Right lobe of liver (tissue), 6 donors: Measurements from ENCODE around the gene RAB8A. TPM values are rescaled to one million over a fixed set of nuclear protein-coding genes. Genes with fewer than 3 reads are reported as not detected.

Source experiments
- ATAC-seq, 4 donors: fragments of 200-7000 bp; cut with Tn5 transposase; one replicate each; pipeline ENCODE4 v1.9.1; 2020; ENCODE audit warnings: mild to moderate bottlenecking in 4 of 4, moderate library complexity in 4 of 4
- DNase-seq, 3 donors: peaks; one replicate each; pipeline ENCODE4 v3.0.0-alpha.2; 2020
- H3K27ac ChIP-seq, 3 donors: fragments of 200-600 bp; one replicate each; pipeline ENCODE4 v1.8.0; 2022
- H3K27me3 ChIP-seq, 2 donors: fragments of 200-600 bp; one replicate each; pipeline ENCODE4 v1.8.0; 2022
- H3K36me3 ChIP-seq, 4 donors: fragments of 200-600 bp; sonication (generic) in 1 of 4; one replicate each; pipeline versions ENCODE4 v1.5.1 to v1.8.0; 2017 to 2022; ENCODE audit warnings: control low read depth in 1 of 4
- H3K4me1 ChIP-seq, 4 donors: fragments of 200-600 bp; sonication (generic) in 1 of 4; one replicate each; pipeline versions ENCODE4 v1.5.1 to v1.8.0; 2017 to 2022; ENCODE audit warnings: control low read depth in 1 of 4
- H3K4me3 ChIP-seq, 3 donors: fragments of 200-600 bp; one replicate each; pipeline ENCODE4 v1.8.0; 2022
- H3K9me3 ChIP-seq, 4 donors: fragments of 200-600 bp; sonication (generic) in 1 of 4; one replicate each; pipeline versions ENCODE4 v1.5.1 to v1.8.0; 2017 to 2022; ENCODE audit warnings: control low read depth in 1 of 4
- POLR2A ChIP-seq: fragments of 450-650 bp; IDR thresholded peaks from one replicate; pipeline ENCODE4 v1.6.1; 2017; ENCODE audit warnings: antibody characterized with exemption, mild to moderate bottlenecking
- WGBS: methylation state at CpG from one replicate; pipeline ENCODE4 v1.1.6; 2018; ENCODE audit warnings: low coverage, low lambda C conversion rate; ENCODE audit not compliant: insufficient coverage; ENCODE audit errors: missing lambda C conversion rate; 5-methylcytosine and 5-hydroxymethylcytosine counted together
- intact Hi-C, 2 donors: fragments of 100-400 bp; cut with DNase I; formaldehyde crosslinking; loops; one replicate each; pipeline versions ENCODE4 v1.11.2 to v1.14.1; 2022
- total RNA-seq, 6 experiments: library from RNA; depleted of rRNA in 2 of 6; stranded (reverse); fragments of >200 nt in 2 of 6; fragmentation: NEBNext Ultra II Directional in 3 of 6; extraction: Animal tissue kit (Norgen Biotek cat#: 25700) in 3 of 6; gene quantifications; one replicate each; pipeline versions ENCODE4 v1.1.0 to v1.2.4, GENCODE V29; 2016 to 2023
- TF ChIP-seq, protein P1 (sequence below), 4 donors: fragments of 200-600 bp in 3 of 4; fragments of 450-650 bp in 1 of 4; IDR thresholded peaks; one replicate each; pipeline versions ENCODE4 v1.5.1 to v1.8.0; 2016 to 2022; ENCODE audit warnings: antibody characterized with exemption in 4 of 4, mild to moderate bottlenecking in 2 of 4
- donor health status: DM: no; HTN: yes; CAD: no.
- donor health status: DM: no; HTN: no; CAD: no.
- donor health status: DM: no; HTN: no; CAD: no.
- donor health status: DM: no; HTN: yes; CAD: no.
- donor health status: DM: no; HTN: yes; CAD: no.

RAB8A gene
- total RNA-seq, 6 experiments from 2014 or later, result 59.5 to 88.4 (median 72.5) TPM

DNA sequence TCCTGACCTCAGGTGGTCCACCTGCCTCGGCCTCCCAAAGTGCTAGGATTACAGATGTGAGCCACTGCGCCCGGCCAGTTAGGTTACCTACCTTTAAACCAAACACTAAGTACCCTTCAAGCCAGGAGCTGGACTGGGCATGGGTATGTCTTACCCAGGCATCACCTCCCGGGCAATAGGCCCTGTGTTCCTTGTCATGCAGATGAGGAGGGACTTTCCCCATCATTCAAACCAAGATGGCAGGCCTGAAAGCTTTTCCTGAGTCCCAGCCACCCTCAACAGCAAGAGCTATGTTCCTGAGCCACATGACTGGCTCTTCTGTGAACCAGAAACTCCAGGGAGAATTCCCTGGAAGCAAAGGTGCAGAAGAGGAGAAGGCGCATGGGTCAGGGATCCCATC is 9.5 kb downstream of the RAB8A start:
- H3K36me3 ChIP-seq, result peaks cover 14 to 53% (median 31%) of the 10 kb centered on the region in 4 donors
- no peak overlapping the region for H3K27ac ChIP-seq
- TF ChIP-seq POLR2A, result no peak
- TF ChIP-seq, protein P1, sequence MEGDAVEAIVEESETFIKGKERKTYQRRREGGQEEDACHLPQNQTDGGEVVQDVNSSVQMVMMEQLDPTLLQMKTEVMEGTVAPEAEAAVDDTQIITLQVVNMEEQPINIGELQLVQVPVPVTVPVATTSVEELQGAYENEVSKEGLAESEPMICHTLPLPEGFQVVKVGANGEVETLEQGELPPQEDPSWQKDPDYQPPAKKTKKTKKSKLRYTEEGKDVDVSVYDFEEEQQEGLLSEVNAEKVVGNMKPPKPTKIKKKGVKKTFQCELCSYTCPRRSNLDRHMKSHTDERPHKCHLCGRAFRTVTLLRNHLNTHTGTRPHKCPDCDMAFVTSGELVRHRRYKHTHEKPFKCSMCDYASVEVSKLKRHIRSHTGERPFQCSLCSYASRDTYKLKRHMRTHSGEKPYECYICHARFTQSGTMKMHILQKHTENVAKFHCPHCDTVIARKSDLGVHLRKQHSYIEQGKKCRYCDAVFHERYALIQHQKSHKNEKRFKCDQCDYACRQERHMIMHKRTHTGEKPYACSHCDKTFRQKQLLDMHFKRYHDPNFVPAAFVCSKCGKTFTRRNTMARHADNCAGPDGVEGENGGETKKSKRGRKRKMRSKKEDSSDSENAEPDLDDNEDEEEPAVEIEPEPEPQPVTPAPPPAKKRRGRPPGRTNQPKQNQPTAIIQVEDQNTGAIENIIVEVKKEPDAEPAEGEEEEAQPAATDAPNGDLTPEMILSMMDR (IDR thresholded peaks at IDR 0.05), result no peak
- ATAC-seq, result no peak
- no peak overlapping the region for H3K4me3 ChIP-seq
- WGBS, result 80% methylated on average over 1 of the region's 5 CpGs
- peaks cover 0 to 19% (median 9%) of the 10 kb centered on the region in 4 donors for H3K4me1 ChIP-seq
- no peaks in the 10 kb centered on the region for H3K27me3 ChIP-seq
- intact Hi-C loops, result no loop called here
- no peak for DNase-seq
- no peaks in the 10 kb centered on the region for H3K9me3 ChIP-seq

DNA sequence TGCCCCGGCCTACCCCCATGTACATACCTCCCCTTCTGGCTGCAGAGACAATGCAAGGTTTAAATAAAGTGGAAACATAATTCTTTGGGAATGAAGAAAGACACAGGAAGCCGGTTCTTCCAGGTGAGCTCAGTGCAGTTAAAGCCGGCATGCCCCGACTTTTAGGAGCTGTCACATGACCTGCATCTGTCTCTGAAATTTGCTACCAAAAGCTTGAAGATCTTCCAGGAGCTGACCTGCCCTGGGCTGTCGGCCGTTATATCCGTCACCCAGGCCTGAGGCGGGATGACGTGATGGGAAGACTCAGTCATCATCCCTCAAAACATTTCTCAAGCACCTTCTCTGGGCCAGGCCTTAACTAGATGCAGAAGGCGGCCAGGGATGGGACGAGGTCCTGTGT is 10.3 kb downstream of the RAB8A start:
- H3K27me3 ChIP-seq, result no peaks in the 10 kb centered on the region
- peaks cover 14 to 61% (median 35%) of the 10 kb centered on the region in 4 donors for H3K36me3 ChIP-seq
- no peak overlapping the region for H3K27ac ChIP-seq
- intact Hi-C loops, result no loop called here
- H3K4me1 ChIP-seq, result peaks cover 0 to 15% (median 9%) of the 10 kb centered on the region in 4 donors
- no peak for ATAC-seq
- TF ChIP-seq, protein P1 (IDR thresholded peaks at IDR 0.05), result no peak
- no peak for TF ChIP-seq POLR2A
- no peaks in the 10 kb centered on the region for H3K9me3 ChIP-seq
- 92% methylated on average over 3 of the region's 11 CpGs for WGBS
- DNase-seq, result no peak
- H3K4me3 ChIP-seq, result no peak overlapping the region

DNA sequence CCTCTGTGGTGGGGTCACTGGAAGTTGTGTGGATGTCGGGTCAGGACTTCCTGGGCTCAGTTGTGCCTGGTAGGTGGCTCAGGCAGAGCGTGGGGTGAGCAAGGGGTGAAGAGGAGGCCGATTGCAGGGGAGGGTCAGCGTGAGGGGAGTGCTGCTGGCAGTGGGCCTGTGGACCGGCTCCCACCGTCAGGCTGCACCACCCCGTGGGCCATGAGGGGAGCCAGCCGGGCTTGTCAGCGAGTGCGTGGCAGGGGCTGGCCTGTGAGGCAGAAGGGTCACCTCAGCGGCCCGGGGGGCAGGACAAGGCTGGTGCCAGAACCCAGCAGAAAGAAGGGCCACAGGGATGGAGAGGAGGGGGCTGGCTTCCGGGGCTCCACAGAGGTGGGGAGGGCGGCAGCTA is 13.3 kb downstream of the RAB8A start:
- Histone ChIP-seq H3K36me3 (peaks cover 6 to 77% (median 49%) of the 10 kb centered on the region in 4 donors), H3K27me3 (no peaks in the 10 kb centered on the region), H3K27ac (no peak overlapping the region), H3K9me3 (no peaks in the 10 kb centered on the region), H3K4me1 (peaks cover 0 to 5% (median 2%) of the 10 kb centered on the region in 4 donors), H3K4me3 (no peak overlapping the region)
- TF ChIP-seq, protein P1 (IDR thresholded peaks at IDR 0.05), result no peak
- no peak for TF ChIP-seq POLR2A
- DNase-seq, result no peak
- WGBS, result 100% methylated on average over 1 of the region's 14 CpGs
- intact Hi-C loops, result no loop called here
- no peak for ATAC-seq

DNA sequence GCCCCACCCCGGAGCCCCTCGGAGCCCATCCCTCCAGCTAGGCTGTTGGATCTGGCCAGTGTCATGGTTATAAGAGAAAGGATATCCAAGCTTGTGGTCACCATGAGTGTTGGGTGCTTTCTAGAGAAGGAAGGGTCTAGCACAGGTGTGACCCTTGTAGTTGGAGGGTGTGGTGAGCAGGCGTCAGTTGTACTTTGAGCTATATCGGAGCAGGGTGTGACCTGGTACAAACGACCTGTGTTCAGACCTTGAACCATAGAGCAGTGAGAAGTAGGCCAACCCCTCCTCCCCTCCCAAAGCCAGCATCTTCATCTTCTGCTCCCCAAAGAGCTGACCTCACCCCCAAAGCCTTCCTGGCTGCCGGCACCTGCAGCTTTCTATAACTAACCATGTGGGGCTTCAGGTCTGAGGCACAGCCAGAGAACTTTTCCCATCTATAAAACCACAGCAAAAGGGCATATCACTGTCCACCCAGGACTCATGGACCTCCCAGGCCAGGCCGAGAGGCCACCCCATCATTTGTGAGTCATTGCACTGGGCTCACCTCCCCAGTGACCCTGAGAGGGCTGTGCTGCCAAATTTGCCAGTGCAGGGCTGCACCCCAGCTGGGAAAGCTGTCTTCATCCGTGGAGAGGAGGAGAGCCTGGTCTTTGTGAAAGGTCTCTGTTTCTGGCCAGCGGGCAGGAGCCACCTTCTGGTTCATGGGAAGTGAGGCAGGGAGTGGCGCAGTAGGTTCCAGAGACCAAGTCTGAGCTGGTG is 14.2 kb downstream of the RAB8A start:
- Histone ChIP-seq H3K36me3 (peaks cover 6 to 81% (median 49%) of the 10 kb centered on the region in 4 donors), H3K4me3 (no peak overlapping the region), H3K27me3 (no peaks in the 10 kb centered on the region), H3K9me3 (no peaks in the 10 kb centered on the region), H3K4me1 (no peaks in the 10 kb centered on the region), H3K27ac (no peak overlapping the region)
- intact Hi-C loops, result no loop called here
- 55% methylated on average over 4 of the region's 10 CpGs for WGBS
- no peak for TF ChIP-seq POLR2A
- TF ChIP-seq, protein P1 (IDR thresholded peaks at IDR 0.05), result no peak
- DNase-seq (no peak), ATAC-seq (no peak)
